NCI-H146 (cell line): ENCODE results near the gene ALPP.
"Not testable (repeated sequence)": the region's sequence is repeated elsewhere in the genome, so short reads cannot be mapped to it uniquely, and the experiment has no call there.

Source experiments
- DNase-seq: peaks from one replicate; lab custom pipeline; 2025; lab: John Stamatoyannopoulos, UW

Gene ALPP

DNA sequence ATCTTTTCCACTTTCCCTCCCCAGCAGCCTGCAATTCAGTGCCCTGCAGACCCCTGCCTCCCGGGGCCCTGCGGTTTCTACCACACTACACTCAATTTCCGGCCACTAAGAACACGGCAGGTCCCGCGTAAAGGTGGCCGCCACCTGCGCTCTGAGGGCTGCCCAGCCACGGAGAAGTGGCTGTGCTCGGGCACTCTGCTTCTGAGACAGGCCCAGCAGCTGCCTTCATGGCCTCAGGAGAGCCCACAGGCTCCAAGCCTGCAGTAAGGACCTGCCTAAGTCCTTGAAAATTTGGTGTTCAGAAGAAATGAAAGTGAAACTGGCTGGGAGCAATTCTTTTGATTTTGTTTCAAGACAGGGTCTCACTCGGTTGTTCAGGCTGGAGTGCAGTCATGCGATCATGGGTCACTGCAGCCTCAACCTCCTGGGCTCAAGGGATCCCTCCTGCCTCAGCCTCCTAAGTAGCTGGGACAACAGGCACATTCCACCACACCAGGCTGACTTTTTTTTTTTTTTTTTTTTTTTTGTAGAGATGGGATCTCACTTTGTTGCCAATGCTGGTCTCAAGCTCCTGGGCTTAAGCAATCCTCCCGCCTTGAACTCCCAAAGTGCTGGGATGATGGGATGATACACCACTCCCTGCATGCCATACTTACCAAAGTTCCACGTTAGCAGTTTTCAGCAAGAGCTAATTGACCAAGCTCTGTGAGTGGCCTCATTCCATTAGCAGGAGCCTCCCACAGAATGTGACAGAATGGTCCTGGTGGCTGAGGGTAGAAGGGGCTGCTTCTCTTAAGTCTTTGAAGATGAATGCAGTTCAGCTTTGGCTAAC, 14.6 kb upstream of the ALPP start:
- no peak for DNase-seq

DNA sequence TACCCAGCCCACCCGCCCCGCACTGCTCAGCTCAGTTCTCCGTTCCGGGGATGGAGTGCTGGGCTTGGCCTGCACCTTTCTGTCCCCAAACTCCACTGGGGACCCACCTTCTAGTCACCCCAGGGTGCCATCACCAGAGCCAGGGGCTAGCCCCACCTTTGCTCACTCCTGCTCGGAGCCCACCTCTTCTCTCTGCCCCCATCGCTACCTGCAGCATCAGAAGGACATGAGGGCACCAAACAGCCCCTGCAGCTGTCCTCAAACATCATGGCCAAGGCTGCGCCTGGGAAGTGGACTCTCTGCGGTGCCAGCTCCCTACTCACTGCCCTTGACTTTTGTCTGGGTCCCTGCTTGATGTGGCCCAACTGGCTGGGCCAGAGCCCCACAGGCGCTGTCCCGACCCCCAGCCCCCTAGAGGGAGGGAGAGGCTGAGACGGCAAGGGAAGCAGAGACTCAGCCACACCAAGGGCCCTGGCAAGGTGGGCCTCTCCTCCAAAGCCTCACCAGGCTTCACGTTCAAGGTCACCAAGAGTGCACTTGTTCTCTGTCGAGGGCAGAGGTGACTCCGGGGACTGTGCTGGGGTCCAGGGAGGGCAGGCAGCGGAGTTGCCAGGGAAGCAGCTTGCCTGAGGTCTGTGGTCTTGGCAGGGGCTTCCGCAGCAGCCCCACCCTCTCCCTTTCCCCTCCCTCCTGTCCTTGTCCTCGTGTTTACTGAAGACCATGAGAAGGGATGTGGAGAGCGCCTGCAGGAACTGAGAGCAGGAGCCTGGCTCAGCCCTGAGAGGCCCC, 13.6 kb upstream of the ALPP start:
- not testable (repeated sequence) for DNase-seq

DNA sequence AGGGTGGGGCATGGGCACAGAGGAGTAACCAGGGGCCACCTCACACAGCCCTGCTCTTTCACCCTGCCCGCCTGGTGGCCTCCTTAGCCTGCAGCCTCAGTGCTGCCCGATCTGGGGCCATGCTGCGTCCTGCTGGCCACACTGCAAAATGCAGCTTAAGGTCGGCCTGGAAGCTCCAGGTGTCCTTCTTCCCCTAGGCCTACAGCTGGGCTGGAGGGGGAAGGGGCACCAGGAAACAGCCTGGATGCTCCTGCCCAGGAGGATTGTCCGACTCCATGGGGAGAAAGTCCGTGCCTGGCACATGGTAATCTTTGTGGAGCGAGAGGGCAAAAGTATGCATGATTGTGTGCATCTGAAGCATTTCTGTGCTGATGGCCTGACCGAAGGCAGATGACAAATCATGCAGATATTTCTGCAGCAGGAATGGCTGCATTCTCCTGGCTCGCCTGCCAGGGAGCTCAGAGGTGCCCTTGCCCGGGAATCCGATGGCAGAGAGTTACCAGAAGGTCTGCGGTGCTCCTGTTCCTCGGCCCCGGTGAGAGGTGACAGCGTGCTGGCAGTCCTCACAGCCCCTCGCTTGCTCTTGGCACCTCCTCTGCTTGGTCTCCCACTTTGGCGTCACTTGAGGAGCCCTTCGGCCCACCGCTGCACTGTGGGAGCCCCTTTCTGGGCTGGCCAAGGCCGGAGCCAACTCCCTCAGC, 12.8 kb upstream of the ALPP start:
- peak; percentile 31 for DNase-seq

DNA sequence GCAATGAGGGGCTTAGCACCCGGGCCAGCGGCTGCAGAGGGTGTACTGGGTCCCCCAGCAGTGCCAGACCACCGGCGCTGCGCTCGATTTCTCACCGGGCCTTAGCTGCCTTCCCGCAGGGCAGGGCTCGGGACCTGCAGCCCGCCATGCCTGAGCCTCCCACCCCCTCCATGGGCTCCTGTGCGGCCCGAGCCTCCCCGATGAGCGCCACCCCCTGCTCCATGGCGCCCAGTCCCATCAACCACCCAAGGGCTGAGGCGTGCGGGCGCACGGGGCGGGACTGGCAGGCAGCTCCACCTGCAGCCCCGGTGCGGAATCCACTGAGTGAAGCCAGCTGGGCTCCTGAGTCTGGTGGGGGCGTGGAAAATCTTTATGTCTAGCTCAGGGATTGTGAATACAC, 12.1 kb upstream of the ALPP start:
- DNase-seq, result not testable (repeated sequence)

DNA sequence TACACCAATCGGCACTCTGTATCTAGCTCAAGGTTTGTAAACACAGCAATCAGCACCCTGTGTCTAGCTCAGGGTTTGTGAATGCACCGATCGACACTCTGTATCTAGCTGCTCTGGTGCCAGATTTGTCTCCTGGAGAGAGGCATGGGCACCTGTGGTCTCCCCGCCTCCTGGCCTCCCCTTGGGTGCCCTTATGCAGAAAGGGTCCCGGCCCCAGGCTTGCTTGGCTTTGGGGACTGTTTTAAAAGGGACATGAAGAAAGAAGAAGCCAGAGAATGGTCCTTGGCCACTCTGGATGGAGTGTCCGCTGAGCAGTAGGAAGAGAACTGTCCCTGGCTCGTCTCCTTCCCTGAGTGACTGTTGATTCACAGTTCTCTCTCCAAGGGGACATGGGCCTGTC, 11.5 kb upstream of the ALPP start:
- no peak for DNase-seq

DNA sequence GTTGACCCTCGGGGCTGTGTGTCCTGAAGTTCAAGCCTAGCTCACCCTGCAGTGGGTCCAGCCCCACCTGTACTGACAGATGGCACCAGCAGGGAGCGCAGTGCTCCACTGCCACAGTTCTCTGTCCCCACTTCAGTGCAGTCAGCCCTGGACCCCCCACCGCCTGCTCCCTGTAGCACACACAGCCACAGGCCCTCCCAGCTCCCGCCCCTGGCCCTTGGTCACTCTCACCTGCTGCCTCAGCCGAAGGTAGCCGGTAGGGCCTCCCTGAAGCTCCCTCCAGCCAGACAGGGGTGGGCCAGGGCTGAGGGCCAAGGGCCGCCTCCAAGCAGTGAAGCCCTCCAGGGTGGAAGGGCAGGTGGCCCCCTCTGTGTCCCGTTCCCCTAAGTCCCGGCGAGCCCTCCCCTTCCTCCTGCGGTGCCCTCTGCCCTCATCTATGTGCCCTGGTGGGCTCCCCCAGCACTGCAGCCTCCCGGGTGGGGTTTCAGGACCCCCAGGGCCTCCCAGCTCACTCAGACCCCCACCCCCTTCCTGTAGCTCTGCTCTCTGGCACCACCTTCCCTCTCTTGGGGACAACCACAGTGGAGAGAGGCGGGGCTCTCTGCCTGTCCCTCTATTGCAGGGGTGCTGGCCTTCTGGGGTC, 10.8 kb upstream of the ALPP start:
- no peak for DNase-seq

DNA sequence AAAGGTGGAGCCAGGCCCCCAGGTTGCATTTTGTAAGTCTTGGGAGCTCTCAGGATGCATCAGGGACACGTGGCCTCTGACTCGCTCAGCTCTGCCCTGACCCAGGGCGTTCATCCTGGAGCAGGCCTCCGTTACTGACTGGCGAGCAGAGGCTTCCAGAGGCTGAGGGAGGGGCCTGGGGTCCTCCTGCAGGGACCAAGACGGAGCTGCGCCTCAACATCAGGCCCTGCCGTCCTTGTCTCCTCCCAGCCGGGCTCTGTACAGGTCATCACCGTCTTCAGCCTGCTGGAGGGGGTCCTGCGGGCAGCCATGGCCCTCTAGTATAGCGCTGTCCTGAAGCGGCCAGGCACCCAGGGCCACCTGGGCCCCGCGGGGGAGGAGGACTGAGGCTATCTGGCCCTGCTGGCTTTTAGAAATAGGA, 10.2 kb upstream of the ALPP start:
- no peak for DNase-seq

DNA sequence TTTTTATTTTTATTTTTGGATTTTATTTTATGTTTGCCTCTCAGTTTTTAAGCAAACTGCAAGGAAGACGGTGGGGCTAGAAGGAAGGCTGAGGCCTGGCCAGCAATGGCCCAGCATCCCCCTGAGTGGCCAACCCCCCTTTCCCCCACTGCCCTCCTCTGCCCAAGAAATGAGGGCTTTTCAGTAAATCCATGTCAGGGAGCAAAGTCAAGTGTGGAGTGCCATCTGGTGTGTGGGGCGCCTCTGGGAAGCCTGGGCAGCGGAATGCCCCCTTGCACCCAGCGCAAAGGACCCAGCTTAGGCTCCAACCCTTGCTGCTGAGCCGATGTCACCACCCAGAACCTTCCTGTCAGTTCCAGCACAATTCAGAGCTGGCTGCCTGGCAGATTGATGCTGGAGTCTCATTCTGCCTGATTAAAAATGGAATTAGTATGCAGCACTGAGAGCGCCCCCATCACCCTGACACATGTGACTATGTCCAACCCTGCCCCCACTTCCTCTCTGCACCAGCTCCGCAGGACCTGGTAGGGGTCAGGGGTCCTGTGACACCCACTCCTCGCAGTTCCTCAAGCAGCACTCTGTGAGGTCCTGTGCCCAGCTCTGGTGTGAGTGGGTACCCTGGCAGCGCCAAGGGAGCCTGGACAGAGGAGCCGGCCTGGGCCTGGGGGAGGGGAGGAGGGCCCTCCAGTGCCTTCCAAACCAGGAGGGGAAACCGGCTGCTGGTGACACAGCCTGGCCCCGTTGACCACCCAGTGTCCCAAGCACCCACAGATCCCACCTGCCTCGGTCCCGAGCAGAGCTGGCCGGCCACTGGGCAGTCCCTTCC, 9.2 kb upstream of the ALPP start:
- no peak for DNase-seq

DNA sequence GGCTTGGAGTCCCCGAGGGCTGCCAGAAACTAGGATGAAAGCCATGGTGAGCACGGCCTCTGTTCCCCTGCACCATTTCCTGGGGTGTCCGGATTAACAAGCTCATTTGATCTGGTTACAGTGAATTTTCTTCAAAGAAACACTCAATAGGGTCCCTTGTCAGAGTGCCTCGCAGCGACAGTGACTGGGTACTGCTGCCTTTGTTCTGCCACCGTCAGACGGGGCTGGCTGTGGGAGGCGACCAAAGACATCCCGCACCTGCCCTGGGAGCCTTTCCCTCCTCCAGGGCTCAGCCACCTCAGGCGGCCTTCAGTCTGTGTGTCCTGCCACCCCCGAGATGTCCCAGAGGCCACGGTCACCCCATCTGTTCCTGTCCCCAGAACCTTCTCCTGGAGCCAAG, 8.5 kb upstream of the ALPP start:
- not testable (repeated sequence) for DNase-seq

DNA sequence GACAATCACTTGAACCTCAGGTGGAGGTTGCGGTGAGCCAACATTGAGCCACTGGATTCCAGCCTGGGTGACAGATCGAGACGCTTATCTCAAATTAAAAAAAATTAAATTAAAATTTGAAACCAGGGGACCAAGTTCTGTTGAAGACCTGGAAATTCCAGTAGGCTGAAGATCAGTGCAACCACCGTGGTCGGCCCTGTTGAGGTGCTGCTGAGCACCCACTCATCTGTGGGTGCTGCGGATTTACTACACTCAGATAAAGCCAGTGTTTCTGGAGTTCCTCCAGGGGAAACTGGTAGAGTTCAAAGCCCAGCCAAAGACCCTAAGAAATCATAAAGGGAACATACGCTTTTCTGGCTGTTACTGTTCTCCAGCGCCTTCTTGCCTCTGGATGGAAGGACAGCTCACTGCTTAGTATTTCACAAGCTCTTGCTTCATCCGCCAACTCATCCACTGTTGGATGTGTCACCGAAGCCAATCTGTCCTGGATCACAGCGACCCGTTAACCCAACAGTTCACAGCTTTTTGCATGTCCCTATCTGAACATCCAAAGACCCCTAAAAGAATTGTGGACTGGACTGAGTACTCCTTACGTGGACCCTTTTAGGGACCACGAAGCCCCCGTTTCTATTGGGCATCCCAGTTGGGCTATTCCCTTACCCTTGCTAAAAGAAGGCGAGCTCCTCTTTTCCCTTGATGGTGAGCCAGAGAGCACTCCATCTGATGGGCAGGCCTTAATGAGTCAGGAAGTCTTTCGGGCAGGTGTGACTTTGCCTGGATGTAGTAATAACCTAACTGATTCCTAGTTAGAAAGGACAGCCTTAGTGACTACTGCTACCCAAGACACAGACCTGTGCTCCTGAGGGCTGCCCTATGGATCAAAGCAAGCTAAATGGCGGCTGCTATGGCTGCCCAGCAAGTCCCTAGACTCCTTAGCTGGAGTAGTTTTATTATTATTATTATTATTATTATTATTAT, 6.0 kb upstream of the ALPP start:
- no peak for DNase-seq

DNA sequence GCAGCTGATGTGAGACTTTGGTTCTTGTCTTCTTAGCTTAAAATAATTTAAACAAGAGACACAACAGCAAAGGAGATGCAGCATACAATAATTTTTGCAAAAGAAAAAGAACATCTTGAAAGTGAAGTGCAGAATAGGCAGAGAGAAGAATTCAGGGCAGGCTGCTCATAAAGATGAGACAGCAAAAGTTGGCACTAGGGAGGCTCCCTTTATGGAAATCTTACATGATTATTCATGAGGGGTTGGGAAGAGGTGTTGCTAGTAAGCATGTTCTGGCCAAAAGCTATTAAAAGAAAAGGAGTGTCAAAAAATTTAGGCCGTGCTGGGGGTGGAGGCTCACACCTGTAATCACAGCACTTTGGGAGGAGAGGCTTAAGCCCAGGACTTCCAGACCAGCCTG, 4.2 kb upstream of the ALPP start:
- DNase-seq, result no peak

DNA sequence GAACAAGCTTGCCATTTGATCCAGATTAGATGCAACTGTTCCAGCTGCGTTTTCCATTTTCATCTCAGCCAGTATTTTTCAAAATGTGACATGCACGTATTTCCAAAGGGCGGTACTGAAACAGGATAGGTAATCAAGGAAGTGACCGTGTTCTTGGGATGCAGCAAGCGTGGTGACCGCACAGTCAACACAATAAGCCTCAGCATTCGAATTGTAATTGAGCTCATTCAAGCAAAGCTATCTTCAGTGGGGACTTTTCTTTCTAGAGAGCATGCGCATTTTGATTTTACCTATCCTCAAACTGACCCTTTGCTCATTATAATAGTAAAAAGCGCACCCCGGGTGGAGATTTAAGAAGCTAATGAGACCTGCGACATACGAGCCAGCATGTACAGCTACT, 3.4 kb upstream of the ALPP start:
- DNase-seq, result no peak

DNA sequence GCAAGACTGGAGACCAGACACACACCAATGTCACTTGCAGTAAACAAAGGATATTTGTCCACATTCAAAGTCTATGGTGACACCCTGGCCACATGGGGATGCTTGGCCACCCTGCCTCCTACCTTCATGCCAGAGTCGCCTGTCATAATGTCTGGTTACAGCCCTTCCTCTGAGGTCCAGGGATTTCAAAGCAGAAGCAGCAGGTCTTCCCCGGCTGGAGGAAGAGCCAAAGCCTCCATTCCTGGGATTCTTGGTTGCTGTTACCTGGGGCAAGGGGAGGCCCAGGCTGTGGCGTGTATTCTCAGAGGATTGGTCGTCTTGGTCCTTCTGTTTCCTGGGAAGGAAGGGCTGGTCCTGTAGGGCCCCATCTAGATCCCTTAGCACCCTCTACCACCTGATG, 2.3 kb upstream of the ALPP start:
- no peak for DNase-seq

DNA sequence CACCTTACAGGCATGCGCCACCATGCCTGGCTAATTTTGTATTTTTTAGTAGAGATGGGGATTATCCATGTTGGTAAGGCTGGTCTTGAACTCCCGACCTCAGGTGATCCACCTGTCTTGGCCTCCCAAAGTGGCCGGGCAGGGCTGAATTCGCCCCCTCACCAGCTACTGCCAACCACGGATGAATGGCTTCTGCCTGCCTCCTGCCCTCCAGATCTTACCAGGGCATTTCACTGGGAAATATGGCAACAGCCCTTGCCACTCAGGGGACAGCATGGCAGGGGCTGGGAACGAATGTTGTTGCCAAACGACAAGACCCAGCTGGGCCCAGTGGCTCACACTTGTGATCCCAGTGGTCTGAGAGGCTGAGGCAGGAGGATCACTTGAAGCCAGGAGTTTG, 1.8 kb upstream of the ALPP start:
- no peak for DNase-seq

DNA sequence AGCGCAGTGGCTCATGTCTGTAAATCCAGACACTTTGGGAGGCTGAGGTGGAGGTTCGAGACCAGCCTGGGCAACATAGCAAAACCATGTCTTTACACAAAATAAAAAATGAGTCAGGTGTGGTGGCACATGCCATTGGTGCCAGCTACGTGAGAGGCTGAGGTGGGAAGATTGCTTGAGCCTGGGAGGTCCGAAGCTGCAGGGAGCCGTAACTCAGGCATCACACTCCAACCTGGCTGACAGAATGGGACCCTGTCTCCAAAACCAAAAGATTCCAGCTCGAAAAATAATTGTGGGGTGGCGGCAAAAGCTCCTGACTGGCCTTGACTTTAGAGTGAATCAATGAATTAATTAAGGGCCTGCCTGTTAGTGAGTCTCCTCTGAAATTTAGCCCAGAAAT, 1.2 kb upstream of the ALPP start:
- no peak for DNase-seq

DNA sequence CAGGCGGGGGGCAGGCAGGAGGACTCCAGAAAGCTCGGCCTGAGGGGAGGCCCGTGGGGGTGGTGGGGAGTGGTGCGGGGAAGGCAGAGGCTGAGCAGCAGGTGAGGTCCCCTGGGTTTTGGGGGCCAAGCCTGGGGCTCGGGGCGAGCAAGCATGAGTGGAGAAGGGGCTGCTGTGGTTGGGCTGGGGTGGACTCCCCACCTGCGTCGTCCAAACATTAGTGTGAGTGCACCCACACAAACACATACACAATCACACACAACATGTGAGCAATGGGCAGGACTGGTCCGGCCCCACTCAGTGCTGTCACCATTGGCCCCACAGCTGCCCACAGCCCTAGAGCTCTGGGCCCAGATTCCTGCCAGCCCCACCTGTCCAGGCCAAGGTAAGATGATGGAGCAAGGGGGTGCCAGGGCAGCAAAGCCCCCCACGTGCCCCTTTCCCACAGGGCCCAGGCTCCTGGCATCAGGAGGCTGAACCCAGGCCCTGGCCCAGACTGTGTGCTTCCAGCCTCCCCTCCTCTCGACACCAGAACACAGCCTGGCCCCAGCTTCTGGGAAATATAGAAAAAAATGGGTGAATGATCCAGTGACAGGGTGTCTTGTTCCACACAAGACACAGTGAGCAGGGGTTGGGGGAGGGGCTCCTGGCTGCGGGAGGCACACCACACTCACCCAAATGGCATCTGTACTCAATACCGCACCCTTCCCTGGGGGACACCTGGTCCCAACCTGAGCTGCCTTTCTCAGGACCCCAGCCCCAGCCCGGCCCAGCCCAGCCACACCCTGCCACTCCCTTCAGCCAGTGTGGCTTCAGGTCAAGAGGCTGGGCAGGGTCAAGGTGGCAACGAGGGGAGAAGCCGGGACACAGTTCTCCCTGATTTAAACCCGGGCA, 463 bp upstream of the ALPP start:
- DNase-seq, result no peak

DNA sequence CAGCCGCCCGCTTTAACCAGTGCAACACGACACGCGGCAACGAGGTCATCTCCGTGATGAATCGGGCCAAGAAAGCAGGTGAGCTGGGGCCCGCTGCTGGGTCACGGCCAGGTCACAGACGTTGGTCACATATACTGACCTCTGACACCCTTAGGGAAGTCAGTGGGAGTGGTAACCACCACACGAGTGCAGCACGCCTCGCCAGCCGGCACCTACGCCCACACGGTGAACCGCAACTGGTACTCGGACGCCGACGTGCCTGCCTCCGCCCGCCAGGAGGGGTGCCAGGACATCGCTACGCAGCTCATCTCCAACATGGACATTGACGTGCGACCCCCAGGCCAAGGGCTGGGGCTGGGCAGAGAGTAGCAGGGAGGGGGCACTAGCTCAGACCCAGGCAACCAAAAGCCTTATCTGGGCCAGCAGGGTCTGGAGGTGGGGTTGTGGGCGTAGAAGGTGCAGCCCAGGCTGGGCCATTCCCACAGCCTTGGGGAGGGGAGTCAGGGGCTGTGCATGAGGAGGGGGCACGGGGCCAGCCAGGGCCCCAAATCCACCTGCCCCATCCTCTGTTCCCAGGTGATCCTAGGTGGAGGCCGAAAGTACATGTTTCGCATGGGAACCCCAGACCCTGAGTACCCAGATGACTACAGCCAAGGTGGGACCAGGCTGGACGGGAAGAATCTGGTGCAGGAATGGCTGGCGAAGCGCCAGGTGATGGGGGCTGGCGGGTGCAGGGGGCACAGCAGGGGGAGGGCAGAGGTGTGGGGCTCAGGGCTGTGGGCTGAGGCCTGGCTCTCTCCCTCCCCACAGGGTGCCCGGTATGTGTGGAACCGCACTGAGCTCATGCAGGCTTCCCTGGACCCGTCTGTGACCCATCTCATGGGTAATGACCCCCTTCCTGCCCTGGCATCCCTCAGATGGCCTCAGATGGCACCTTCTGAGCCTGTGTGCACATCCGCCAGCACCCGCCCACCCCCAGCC, 1.3 kb downstream of the ALPP start:
- DNase-seq, result not testable (repeated sequence)
